Measurements from ENCODE around the gene MYADML2.

DNA sequence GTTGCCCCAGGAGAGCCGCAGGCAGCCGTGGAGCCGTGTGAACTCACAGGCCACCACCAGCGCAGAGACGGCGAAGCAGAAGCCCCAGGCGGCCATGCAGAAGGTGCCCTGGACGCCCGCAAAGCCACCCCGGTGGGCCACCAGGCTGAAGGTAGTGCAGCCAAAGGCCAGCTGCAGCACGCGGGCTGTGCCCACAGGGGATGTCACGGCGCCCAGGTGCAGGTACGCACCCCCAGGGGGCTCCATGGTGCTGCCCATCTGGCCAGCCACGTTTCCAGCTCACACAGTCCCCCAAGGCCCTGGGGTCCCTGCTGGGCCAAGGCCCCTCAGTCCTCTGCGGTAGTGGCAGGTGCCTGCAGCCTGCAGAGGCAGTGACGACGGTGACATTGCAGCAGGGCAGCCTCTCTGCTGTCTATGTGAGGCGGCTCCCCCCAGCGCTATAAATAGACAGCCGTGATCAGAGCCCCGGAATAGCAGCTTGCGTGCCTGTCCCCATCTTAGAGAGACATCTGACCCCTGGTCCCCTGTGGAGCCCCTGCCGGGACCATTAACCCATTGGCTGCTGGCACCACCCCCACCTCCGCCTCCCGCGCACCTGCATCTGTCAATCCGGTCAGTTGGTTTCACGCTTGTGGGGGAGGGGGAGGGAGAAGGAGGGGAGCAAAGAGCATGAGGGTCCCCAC, 5.4 kb downstream of the MYADML2 start:
- TF ChIP-seq, protein P1, sequence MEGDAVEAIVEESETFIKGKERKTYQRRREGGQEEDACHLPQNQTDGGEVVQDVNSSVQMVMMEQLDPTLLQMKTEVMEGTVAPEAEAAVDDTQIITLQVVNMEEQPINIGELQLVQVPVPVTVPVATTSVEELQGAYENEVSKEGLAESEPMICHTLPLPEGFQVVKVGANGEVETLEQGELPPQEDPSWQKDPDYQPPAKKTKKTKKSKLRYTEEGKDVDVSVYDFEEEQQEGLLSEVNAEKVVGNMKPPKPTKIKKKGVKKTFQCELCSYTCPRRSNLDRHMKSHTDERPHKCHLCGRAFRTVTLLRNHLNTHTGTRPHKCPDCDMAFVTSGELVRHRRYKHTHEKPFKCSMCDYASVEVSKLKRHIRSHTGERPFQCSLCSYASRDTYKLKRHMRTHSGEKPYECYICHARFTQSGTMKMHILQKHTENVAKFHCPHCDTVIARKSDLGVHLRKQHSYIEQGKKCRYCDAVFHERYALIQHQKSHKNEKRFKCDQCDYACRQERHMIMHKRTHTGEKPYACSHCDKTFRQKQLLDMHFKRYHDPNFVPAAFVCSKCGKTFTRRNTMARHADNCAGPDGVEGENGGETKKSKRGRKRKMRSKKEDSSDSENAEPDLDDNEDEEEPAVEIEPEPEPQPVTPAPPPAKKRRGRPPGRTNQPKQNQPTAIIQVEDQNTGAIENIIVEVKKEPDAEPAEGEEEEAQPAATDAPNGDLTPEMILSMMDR (IDR thresholded peaks at IDR 0.05 in 8 of 11, conservative IDR thresholded peaks at IDR 0.05 in 3 of 11) = no peak
- TF ChIP-seq POLR2A (IDR thresholded peaks at IDR 0.05) = no peak
